Astrocyte (in vitro differentiated cells and primary cell): ENCODE results near the gene FHIT.

Experiments used
- CTCF ChIP-seq: IDR thresholded peaks from 2 replicates; pipeline ENCODE4 v1.5.1; 2011; ENCODE audit warnings: low read depth, mild to moderate bottlenecking, inconsistent platforms, low read length, moderate library complexity; ENCODE audit not compliant: insufficient read depth
- EZH2 ChIP-seq: IDR thresholded peaks from 2 replicates; pipeline ENCODE4 v1.6.1; 2012; ENCODE audit warnings: mild to moderate bottlenecking, low read length, inconsistent platforms; ENCODE audit not compliant: insufficient read depth

GRCh38 chr3:61029194-61029593 lies 222.1 kb downstream of the FHIT start:
- TF ChIP-seq CTCF, result no peak
- no peak for TF ChIP-seq EZH2
